PC-9 (cell line): ENCODE results near the gene RTF2. TPM values are rescaled to one million over a fixed set of nuclear protein-coding genes. Genes with fewer than 3 reads are reported as not detected.

Experiments
- BruUV-seq: library from RNA; stranded (reverse); fragments of 400-500 nt; replicated peaks from 2 replicates; lab custom pipeline; 2021; lab: Mats Ljungman, UMichigan
- CTCF ChIA-PET: fragments of 300-600 bp; sonication (Branson Sonifier 250); formaldehyde crosslinking; loops from one replicate; lab custom pipeline; 2022; ENCODE audit warnings: antibody characterized with exemption; lab: Charles Lee
- POLR2A ChIA-PET: fragments of 300-600 bp; sonication (Branson Sonifier 250); formaldehyde crosslinking; loops from one replicate; lab custom pipeline; 2022; ENCODE audit warnings: antibody characterized with exemption; ENCODE audit not compliant: unreplicated experiment; lab: Charles Lee
- DNase-seq, 2 experiments: peaks; one replicate each; pipeline versions ENCODE4 v3.0.0 to v3.0.0-alpha.2; 2015 to 2022; ENCODE audit warnings: mixed read lengths in 1 of 2
- H2AFZ ChIP-seq: fragments of 200-600 bp; sonication (generic); 2 replicates; pipeline ENCODE4 v1.8.1; 2017; ENCODE audit warnings: antibody characterized with exemption
- H3F3A ChIP-seq: fragments of 200-600 bp; sonication (generic); 2 replicates; pipeline ENCODE4 v1.8.1; 2017; ENCODE audit warnings: antibody characterized with exemption, mild to moderate bottlenecking, low read depth; ENCODE audit not compliant: insufficient read depth
- H3K27ac ChIP-seq: fragments of 200-600 bp; sonication (generic); 2 replicates; pipeline ENCODE4 v1.6.1; 2016; ENCODE audit warnings: mixed run types
- H3K27me3 ChIP-seq: fragments of 200-600 bp; sonication (generic); 2 replicates; pipeline ENCODE4 v1.6.1; 2016; ENCODE audit warnings: low read depth, mixed run types; ENCODE audit not compliant: insufficient read depth
- H3K36me3 ChIP-seq: fragments of 200-600 bp; sonication (generic); 2 replicates; pipeline ENCODE4 v1.6.1; 2016; ENCODE audit warnings: low read depth, mixed run types
- H3K4me1 ChIP-seq: fragments of 200-600 bp; sonication (generic); replicated peaks from 2 replicates; pipeline ENCODE4 v1.6.1; 2016; ENCODE audit warnings: mixed run types; ENCODE audit not compliant: insufficient read depth
- H3K4me2 ChIP-seq: fragments of 200-600 bp; sonication (generic); 2 replicates; pipeline ENCODE4 v1.6.1; 2017; ENCODE audit warnings: mixed run types
- H3K4me3 ChIP-seq: fragments of 200-600 bp; sonication (generic); 2 replicates; pipeline ENCODE4 v1.6.1; 2016; ENCODE audit warnings: mixed run types
- H3K79me2 ChIP-seq: fragments of 200-600 bp; sonication (generic); 2 replicates; pipeline ENCODE4 v1.6.1; 2017; ENCODE audit warnings: low read depth, mixed run types
- H3K9me2 ChIP-seq: fragments of 200-600 bp; sonication (generic); 2 replicates; pipeline ENCODE4 v1.8.1; 2017; ENCODE audit warnings: mild to moderate bottlenecking; ENCODE audit not compliant: insufficient read depth
- H3K9me3 ChIP-seq: fragments of 200-600 bp; sonication (generic); 2 replicates; pipeline ENCODE4 v1.8.1; 2016; ENCODE audit warnings: low read depth; ENCODE audit not compliant: insufficient read depth
- H4K20me1 ChIP-seq: fragments of 200-600 bp; sonication (generic); 2 replicates; pipeline ENCODE4 v1.8.1; 2017; ENCODE audit not compliant: insufficient read depth
- EZH2 ChIP-seq: fragments of 200-600 bp; sonication (generic); IDR thresholded peaks from 2 replicates; pipeline ENCODE4 v1.8.0; 2017; ENCODE audit warnings: antibody characterized with exemption, low read depth
- intact Hi-C: fragments of 100-400 bp; cut with micrococcal nuclease; formaldehyde crosslinking; loops from one replicate; pipeline ENCODE4 v1.10.0; 2022; ENCODE audit not compliant: unreplicated experiment
- total RNA-seq: library from RNA; stranded (reverse); gene quantifications from 2 replicates; pipeline ENCODE4 v1.2.3, GENCODE V29; 2021
- TF ChIP-seq, protein P1 (sequence below): fragments of 200-600 bp; sonication (generic); conservative IDR thresholded peaks from 2 replicates; pipeline ENCODE4 v1.6.1; 2017; ENCODE audit warnings: mixed run types, antibody characterized with exemption, mild to moderate bottlenecking, moderate library complexity

RTF2 gene
- total RNA-seq, 1 experiment from 2014 or later = 108 TPM

- H4K20me1 ChIP-seq = no peaks in the 10 kb centered on the region
- H2AFZ ChIP-seq = no peak overlapping the region
- H3K79me2 ChIP-seq = no peaks in the 10 kb centered on the region
- ChIA-PET POLR2A (no interaction called here), CTCF (interaction anchor here (0.5 to 0.7 kb wide), 2 partner anchors 18 to 20 kb away, joined by 3 to 6 read pairs; no protein-coding TSS in a partner anchor)
- intact Hi-C loops = no loop called here
- H3K4me3 ChIP-seq = no peak overlapping the region
- no TSS peak for BruUV-seq
- TF ChIP-seq, protein P1, sequence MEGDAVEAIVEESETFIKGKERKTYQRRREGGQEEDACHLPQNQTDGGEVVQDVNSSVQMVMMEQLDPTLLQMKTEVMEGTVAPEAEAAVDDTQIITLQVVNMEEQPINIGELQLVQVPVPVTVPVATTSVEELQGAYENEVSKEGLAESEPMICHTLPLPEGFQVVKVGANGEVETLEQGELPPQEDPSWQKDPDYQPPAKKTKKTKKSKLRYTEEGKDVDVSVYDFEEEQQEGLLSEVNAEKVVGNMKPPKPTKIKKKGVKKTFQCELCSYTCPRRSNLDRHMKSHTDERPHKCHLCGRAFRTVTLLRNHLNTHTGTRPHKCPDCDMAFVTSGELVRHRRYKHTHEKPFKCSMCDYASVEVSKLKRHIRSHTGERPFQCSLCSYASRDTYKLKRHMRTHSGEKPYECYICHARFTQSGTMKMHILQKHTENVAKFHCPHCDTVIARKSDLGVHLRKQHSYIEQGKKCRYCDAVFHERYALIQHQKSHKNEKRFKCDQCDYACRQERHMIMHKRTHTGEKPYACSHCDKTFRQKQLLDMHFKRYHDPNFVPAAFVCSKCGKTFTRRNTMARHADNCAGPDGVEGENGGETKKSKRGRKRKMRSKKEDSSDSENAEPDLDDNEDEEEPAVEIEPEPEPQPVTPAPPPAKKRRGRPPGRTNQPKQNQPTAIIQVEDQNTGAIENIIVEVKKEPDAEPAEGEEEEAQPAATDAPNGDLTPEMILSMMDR = no peak
- TF ChIP-seq EZH2 = no peak
- H3K36me3 ChIP-seq = no peaks in the 10 kb centered on the region
- no peaks in the 10 kb centered on the region for H3K4me1 ChIP-seq
- H3F3A ChIP-seq = no peaks in the 10 kb centered on the region
- DNase-seq = no peak
- no peaks in the 10 kb centered on the region for H3K27me3 ChIP-seq
- no peak overlapping the region for H3K4me2 ChIP-seq
- H3K27ac ChIP-seq = no peak overlapping the region
- no peaks in the 10 kb centered on the region for H3K9me3 ChIP-seq
- no peaks in the 10 kb centered on the region for H3K9me2 ChIP-seq
Measured at GRCh38 chr20:56433221-56433879, 35.1 kb upstream of the RTF2 start.

DNA sequence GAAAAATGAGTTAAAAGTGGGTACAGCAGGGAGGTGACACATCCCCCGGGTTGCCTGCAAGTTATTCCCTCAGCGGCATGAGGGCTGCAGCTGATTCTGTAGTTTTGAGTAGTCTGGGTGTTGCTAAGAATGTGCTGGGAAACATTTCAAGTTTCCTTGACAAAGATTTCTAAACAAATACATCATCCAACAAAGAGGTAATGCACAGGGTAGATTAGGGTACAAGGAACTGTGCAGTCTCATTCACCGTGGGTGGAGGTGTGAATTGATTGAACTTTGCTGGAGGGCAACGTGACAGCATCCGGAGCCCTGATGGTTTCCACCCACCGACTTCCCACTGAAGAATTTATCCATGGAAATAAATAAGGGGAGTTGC is 34.6 kb upstream of the RTF2 start:
- no peaks in the 10 kb centered on the region for H4K20me1 ChIP-seq
- no peaks in the 10 kb centered on the region for H3K36me3 ChIP-seq
- BruUV-seq = no TSS peak
- ChIA-PET POLR2A (no interaction called here), CTCF (no interaction called here)
- H3K4me2 ChIP-seq = no peak overlapping the region
- no peaks in the 10 kb centered on the region for H3K27me3 ChIP-seq
- no peaks in the 10 kb centered on the region for H3K9me3 ChIP-seq
- H3K4me3 ChIP-seq = no peak overlapping the region
- H3K27ac ChIP-seq = no peak overlapping the region
- H3K79me2 ChIP-seq = no peaks in the 10 kb centered on the region
- TF ChIP-seq, protein P1 = no peak
- TF ChIP-seq EZH2 = no peak
- H3F3A ChIP-seq = no peaks in the 10 kb centered on the region
- no peaks in the 10 kb centered on the region for H3K4me1 ChIP-seq
- no peak for DNase-seq
- no peak overlapping the region for H2AFZ ChIP-seq
- H3K9me2 ChIP-seq = no peaks in the 10 kb centered on the region
- intact Hi-C loops = no loop called here

GRCh38 chr20:56437196-56437960 is 31.0 kb upstream of the RTF2 start:
- CTCF ChIA-PET = no interaction called here
- Histone ChIP-seq H2AFZ (no peak overlapping the region), H3K4me2 (no peak overlapping the region), H3K27me3 (no peaks in the 10 kb centered on the region), H4K20me1 (no peaks in the 10 kb centered on the region), H3K4me1 (no peaks in the 10 kb centered on the region; the same call in 1 of the 2 replicates), H3K9me2 (no peaks in the 10 kb centered on the region), H3F3A (no peaks in the 10 kb centered on the region), H3K79me2 (no peaks in the 10 kb centered on the region), H3K27ac (no peak overlapping the region), H3K9me3 (no peaks in the 10 kb centered on the region), H3K36me3 (no peaks in the 10 kb centered on the region), H3K4me3 (no peak overlapping the region)
- POLR2A ChIA-PET = no interaction called here
- BruUV-seq = no TSS peak
- no peak for DNase-seq
- no peak for TF ChIP-seq EZH2
- TF ChIP-seq, protein P1 = no peak
- intact Hi-C loops = no loop called here
